Measurements from ENCODE around the gene MAPKBP1. TPM values are rescaled to one million over a fixed set of nuclear protein-coding genes. Genes with fewer than 3 reads are reported as not detected.
A peak's percentile ranks its signal among the peaks of the same experiment; 100 is the strongest.

MAPKBP1 gene
- total RNA-seq, 1 experiment from 2014 or later = 13.7 TPM

DNA sequence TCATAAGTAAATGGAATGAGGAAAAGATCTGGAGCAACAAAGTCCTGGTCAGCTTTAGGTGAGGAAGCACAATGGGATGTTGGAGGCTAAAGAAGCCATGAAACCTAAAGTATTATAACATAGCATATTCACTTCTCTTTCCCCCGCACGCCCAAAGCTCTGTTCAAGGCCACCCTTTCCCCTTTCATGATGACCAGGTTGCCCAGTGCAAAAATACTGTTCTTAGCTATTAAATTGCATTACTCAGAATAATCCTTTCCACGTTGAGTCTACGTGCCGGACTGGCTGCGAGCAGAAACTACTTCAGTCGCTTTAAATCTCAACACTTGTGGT lies 589 bp upstream of the MAPKBP1 start:
- TF ChIP-seq, protein P1, sequence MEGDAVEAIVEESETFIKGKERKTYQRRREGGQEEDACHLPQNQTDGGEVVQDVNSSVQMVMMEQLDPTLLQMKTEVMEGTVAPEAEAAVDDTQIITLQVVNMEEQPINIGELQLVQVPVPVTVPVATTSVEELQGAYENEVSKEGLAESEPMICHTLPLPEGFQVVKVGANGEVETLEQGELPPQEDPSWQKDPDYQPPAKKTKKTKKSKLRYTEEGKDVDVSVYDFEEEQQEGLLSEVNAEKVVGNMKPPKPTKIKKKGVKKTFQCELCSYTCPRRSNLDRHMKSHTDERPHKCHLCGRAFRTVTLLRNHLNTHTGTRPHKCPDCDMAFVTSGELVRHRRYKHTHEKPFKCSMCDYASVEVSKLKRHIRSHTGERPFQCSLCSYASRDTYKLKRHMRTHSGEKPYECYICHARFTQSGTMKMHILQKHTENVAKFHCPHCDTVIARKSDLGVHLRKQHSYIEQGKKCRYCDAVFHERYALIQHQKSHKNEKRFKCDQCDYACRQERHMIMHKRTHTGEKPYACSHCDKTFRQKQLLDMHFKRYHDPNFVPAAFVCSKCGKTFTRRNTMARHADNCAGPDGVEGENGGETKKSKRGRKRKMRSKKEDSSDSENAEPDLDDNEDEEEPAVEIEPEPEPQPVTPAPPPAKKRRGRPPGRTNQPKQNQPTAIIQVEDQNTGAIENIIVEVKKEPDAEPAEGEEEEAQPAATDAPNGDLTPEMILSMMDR (conservative IDR thresholded peaks at IDR 0.05) = no peak
- no peaks in the 10 kb centered on the region; the same call in 1 of the 2 replicates for H3K27me3 Mint-ChIP-seq (ENCODE audit: low read depth)
- Histone ChIP-seq H2BK12ac (ENCODE audit: insufficient read length, low read depth, low read length) (no peak overlapping the region), H3K4me2 (ENCODE audit: insufficient read depth, insufficient read length, low read length) (peak overlapping the region; percentile 97), H3K23me2 (ENCODE audit: insufficient read length, low read depth, low read length, poor library complexity, severe bottlenecking) (peaks cover 17% of the 10 kb centered on the region), H2AFZ (ENCODE audit: low read length) (no peak overlapping the region), H4K91ac (ENCODE audit: insufficient read length, low read depth, low read length) (no peak overlapping the region), H2BK15ac (ENCODE audit: low read depth, low read length) (no peak overlapping the region), H3K18ac (ENCODE audit: insufficient read length, low read depth, low read length) (peak overlapping the region; percentile 32), H3K27ac (ENCODE audit: insufficient read length, low read depth, low read length) (peak overlapping the region; percentile 96), H3K9ac (ENCODE audit: extremely low read depth, insufficient read length, low read length) (peak overlapping the region; percentile 67), H3T11ph (ENCODE audit: low read length) (no peak overlapping the region), H3K9me3 (ENCODE audit: control insufficient read depth, low read depth, low read length) (no peaks in the 10 kb centered on the region), H2BK120ac (ENCODE audit: low read depth, low read length, poor library complexity, severe bottlenecking) (no peak overlapping the region), H4K20me1 (ENCODE audit: control insufficient read depth, insufficient read depth, insufficient read length) (no peaks in the 10 kb centered on the region), H2BK5ac (ENCODE audit: insufficient read length, low read length) (no peak overlapping the region), H3K23ac (ENCODE audit: insufficient read length, low read depth, low read length) (no peak overlapping the region), H3K79me1 (ENCODE audit: insufficient read depth, low read depth, low read length, poor library complexity, severe bottlenecking) (no peaks in the 10 kb centered on the region), H3K4ac (ENCODE audit: low read depth, low read length) (no peak overlapping the region; the same call in 1 of the 2 replicates), H3K56ac (ENCODE audit: insufficient read length, low read depth, low read length) (no peak overlapping the region), H3K4me1 (ENCODE audit: insufficient read depth, low read length) (peaks cover 10% of the 10 kb centered on the region), H4K5ac (ENCODE audit: insufficient read length, low read depth, low read length) (peak overlapping the region; percentile 73), H2AK5ac (ENCODE audit: insufficient read length, low read length) (no peak overlapping the region), H3K27me3 (ENCODE audit: insufficient read depth, low read length) (no peaks in the 10 kb centered on the region), H4K8ac (replicated peaks; ENCODE audit: insufficient read length, low read depth, low read length) (no peak overlapping the region), H3K14ac (ENCODE audit: insufficient read depth, low read length) (peak overlapping the region; percentile 91; the same call in 1 of the 2 replicates), H2BK20ac (ENCODE audit: low read depth, low read length, poor library complexity, severe bottlenecking) (no peak overlapping the region), H3K79me2 (ENCODE audit: insufficient read depth, low read length) (no peaks in the 10 kb centered on the region)
- H3K36me3 Mint-ChIP-seq (ENCODE audit: insufficient read depth in 1 of 3, low read depth in 3 of 3) = no peaks in the 10 kb centered on the region; a peak in 2 of 7 replicates
- WGBS (ENCODE audit: extremely low coverage, insufficient read length, low lambda C conversion rate) = no CpG with 5 or more reads among the region's 7 CpGs
- no peak for DNase-seq
- H3K4me1 Mint-ChIP-seq = peaks cover 40 to 44% of the 10 kb centered on the region in 2 experiments
- peak overlapping the region; percentile 79 to 92 for H3K4me3 Mint-ChIP-seq
- H3K27ac Mint-ChIP-seq = peak overlapping the region; percentile 97 to 99 (median 98); a peak in 6 of 7 replicates
- no peaks in the 10 kb centered on the region for H3K9me3 Mint-ChIP-seq
